Measurements from ENCODE around the gene TMEM129.

TMEM129 gene

DNA sequence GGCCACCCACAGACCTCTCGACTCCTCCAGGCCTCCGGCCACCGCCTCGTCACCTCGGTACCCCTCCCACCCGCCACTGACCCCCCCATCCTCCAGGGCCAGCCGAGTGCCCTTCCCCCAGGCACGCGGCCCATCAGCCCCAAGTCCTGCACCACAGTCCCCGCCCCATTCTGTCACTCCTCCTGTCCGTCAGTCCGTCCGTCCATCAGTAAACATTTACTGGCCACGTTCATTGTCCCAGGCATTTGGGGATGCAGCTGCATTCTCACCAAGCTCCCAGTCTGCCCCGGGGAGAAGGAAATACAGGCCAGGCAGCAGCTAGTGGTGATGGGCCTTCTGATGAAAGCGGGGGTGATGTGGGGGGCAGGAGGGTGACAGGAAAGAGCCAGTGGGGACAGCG lies 36.7 kb upstream of the TMEM129 start:
- no peak for DNase-seq

DNA sequence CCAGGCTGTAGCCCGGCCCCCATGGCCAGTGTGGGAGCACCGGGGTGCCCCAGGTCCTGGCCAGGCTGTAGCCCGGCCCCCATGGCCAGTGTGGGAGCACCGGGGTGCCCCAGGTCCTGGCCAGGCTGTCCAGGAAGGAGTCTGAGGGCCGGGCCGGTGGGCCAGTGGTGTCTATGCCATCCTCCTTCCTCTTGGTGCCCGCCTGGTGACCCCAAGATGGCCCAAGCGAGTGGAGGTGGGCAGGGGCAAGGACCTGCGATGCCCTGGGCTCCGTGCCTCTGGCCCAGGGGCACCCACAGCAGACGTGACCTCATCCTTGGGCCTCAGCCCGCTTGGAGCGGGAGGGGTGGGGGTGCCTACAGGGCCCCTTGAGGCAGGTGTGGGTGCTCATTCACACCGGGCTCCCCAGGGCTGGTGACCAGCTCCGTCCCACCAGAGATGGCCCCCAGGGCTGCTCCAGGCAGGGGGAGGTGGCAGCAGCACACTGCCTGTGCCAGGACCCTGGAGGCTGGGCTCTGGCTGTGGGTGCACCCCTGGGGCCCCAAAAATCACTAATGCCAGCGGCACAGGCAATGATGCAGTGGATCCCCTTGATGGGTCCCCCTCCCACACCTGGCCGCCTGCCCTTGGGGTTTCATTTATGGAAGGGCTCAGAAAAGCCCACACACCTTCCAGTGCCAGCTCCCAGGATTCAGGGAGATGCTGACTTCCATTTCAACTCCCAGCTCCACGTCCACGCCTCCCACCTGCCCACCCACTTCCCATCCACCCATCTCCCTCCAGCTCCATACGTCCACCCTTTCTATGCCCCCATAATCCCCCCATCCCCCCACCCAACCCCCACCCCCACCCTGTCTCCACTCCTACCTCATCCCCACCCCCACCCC lies 36.0 kb upstream of the TMEM129 start:
- no peak for DNase-seq

DNA sequence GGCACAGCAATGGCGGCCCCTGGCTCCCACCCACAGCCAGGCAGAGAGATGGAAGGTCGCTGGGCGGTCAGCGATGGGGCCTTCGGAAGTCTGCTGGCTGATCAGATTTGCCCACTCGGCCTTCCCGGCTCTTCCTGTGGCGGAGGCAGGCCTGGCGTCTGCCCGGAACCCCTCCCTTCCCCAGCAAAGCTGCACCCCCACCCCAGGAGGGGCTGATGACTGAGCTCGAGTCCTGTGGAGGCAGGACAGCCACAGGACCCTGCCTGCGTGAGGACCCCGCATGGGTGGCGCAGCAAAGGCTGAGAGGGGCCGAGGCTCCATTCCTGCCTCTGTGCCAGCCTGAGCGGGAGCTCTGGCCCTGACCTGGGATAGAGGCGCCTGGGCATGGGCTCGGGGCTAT lies 35.0 kb upstream of the TMEM129 start:
- no peak for DNase-seq

DNA sequence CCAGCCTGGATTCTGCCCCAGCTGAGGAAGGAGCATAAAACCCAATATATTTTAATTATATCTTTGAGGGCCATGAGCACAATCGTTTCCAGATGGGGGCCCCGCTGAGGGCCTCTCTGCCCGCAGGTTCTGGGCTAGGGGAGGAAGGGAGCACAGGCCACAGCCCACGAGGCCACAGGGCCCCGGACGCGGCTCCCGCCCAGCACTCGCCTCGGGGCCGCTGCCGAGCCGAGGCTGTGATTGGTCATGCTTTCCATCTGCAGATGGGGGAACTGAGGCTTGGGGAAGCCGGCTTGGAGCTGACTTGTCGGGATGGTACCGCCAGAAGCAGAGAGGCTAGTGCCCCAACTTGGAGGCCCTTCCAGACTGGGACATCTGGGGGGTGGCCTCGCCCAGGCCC lies 34.2 kb upstream of the TMEM129 start:
- no peak for DNase-seq

DNA sequence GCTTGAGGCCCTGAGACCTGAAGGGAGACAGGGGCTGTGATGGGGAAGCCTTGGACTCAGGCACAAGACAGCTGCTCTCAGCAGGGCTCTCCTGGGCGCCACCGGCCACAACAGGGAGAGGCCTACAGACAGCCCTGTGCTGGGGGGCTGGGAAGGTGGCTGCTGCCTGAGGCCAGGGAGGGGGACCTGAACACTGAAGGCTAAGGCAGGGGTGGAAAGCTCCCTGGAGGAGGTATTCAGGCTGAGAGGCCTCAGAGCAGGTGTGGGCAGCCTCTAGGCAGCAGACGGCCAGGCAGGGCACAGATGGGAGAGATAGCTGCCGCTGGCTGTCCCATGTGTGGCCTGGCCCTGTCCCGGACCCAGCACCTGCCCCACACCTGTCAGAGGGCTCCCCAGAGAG lies 33.2 kb upstream of the TMEM129 start:
- DNase-seq = no peak

DNA sequence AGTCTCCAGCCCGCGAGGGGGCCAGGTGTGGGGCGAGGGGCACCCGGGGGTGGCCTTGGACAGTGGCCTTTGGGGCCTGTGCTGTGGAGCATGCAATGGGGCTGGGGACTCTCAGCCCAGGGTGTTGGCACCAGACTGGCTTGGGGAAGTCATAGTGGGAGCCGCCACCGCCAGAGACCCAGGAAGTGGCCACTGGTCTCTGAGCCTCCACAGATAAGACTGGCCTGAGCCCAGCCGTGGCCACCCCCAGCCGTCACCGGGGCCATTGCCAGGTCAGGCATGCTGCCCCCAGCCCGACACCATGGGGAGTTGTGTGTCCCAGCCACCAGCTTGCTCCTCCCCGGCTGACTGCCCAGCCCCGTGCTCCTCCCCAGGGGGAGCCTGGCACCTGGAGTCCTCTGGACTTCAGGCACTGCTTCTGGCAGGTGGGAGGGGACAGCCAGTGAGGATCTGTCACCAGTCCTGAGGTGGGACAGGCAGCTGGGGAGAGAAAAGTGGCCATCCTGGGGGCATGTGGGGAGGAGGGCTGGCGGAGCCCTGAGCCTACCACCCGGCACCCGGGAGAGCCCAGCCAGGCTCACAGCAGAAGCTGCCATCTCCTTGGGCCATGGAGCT lies 32.7 kb upstream of the TMEM129 start:
- DNase-seq = no peak

DNA sequence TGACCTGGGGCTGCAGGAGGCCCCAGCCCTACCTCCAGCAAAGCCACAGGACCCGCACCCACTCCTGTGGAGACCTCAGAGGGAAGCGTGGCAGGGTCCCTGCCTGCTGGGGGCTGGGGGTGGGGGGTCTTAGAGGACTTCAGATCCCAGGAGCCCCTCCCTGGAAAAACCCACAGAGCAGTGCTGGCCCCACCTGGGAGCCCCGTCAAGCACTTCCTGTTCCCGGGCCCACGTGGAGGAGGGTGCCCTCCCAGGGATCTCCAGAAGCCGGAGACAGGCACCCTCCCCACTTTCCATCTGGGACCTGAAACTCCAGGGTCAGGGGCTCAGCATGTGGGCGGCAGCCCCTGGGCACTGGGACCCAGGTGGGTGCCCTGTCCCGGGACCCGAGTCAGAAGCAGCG lies 32.2 kb upstream of the TMEM129 start:
- no peak for DNase-seq

DNA sequence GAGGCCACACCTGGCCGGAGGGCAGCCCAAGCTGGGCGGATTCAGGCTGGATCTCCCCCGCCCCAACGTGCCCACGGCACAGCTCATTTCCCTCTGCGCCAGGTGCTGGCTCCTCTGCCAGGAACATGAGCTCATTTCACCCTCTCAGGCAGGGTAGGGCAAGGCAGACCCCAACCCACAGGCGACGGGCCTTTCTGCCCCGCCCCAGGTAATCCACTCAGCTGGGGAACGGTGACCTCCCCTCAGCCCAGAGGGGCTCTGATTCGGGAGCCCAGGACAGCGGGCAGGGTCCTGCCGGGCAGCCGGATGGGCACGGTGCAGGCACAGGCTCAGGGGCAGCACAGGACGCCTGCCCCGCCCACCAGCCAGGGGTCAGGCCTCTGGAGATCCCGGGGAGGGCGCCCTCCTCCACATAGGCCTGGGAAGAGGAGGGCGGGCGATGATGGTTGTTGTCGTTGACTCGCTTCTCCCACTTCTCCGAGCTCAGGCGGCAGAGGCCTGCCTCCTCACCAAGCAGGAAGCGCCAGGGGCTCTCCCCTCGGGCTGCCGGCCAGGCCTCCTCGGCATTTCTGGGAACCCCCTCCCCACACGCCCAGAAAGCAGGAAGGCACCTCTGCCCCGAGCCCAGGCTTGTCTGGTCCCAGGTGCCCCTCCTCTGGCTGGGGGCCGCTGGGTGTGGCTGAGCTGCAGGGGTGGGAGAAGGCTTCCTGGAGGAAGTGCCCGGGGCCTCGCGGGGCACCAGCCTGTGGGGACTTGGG lies 31.3 kb upstream of the TMEM129 start:
- no peak for DNase-seq

DNA sequence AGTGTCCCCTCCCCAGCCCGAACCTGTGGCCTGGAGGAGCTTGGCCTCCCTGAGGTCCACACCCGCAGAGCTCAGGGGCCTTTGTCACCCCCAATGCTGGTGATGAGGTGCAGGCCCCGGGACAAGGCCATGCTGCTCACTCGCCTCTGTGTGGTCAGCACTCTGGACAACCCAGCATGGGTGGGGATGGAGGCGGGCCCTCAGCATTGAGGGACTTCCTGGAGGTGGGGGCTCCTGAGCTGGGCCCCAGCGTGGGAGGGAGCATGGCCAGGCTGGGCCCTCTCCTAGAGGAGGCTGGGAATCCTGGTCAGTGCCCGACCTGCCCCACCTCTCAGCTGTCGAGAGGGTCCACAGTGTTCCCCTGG lies 30.8 kb upstream of the TMEM129 start:
- DNase-seq = no peak

DNA sequence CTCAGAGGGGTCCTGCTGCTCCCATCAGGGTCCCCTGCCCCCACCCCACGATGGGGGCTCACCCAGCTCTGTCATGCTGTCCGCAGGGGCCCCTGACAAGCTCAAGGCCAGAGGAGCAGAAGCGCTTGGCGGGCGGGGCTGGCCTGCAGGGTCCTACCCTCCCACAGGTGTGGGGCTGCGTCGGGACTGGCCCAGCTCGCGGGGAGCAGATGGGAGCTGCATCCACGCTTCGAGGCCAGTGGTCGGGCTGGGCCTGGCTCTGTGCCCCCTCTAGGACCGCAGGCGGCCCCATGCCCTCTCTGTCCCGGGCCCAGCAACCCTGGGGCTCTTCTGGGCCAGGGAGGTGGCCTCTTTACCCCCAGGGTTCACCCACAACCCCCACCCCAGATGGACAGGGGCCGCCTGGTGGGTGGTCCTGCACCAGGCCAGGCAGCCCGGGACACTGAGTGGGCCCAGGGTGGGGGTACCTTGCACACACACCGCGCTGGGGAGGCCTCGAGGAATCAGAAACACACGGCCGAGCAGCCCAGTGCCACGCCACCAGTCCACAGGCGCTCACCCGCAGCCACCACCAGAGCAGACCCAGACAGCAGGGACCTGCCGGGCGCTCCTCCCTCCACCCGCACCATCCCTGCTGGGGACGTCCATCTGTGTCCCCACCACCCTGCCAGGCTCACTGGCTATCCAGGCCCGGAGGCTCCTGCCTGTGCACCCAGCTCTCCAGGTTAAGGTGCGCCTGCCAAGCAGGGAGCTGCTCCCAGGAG lies 30.2 kb upstream of the TMEM129 start:
- DNase-seq = no peak

DNA sequence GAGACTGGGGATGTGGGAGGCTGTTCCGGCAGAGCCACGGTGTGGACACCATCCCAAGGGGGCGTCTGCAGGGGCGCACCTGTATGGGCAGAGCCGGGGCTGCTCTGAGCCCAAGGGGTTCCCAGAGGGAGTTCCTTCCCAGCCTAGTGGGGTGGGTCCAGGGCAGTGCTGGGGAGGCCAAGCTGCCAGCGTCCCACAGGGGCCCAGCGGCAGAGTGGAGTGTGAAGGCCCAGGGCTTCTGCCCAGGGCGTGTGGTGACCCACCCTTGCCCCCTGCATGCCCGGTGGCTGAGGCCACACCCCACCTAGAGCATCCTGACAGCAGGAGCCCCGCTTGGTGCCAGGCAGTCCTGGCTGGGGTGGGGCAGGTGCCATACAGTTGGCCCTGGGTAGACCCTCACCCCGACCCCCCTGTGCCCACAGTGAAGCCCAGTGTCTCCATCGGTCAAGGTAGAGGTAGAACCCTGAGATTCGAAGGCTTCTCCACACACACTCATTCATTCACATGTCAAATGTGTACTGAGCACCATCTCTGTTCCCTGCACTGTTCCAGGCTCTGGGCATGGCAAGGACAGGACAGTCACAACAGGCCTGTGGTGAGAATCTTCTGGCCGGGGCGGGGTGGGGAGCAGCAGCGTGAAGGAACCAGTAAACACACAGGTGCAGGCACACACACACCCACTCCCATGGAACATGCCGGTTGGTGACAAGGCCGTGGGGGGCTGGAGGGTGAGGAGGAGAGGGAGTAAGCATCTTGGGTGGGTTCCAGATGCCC lies 29.4 kb upstream of the TMEM129 start:
- no peak for DNase-seq

DNA sequence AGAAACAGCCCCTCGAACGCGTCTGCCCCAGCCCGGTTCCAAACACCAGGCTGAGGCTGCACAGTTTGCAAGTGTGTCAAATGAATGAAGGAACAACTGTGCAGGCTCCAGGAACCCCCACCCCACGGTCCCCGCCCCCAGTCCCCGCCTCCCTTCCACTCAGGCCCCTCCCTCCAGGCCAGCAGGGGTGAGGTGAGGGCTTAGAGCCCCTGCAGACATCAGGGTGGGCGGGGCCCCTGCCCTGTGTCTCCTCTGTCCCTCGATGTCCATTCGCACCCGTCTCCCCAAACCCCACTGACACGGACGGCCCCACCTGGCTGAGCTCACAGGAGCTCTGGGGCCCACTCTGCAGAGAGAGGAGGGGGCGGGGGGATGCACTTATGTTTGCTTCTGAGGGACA lies 28.7 kb upstream of the TMEM129 start:
- DNase-seq = no peak

DNA sequence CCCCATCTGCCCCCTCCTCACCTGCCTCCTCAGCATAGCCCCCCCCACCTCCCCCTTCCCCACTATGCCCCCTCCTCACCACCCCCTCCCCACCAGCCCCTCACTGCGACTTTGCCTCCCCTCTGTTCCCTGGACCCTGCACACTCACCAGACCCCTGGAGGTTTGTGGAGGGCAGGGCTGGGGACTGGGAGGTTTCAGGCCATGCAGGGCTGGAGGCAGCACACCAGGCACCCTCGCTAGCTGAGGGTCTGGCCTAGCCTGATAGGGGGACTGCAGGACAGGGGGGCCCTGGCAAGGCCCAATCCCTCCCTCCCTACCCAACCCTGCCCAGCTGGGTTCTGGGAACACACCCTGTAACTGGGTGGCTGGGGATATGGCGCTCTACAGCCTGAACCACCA lies 28.2 kb upstream of the TMEM129 start:
- no peak for DNase-seq

DNA sequence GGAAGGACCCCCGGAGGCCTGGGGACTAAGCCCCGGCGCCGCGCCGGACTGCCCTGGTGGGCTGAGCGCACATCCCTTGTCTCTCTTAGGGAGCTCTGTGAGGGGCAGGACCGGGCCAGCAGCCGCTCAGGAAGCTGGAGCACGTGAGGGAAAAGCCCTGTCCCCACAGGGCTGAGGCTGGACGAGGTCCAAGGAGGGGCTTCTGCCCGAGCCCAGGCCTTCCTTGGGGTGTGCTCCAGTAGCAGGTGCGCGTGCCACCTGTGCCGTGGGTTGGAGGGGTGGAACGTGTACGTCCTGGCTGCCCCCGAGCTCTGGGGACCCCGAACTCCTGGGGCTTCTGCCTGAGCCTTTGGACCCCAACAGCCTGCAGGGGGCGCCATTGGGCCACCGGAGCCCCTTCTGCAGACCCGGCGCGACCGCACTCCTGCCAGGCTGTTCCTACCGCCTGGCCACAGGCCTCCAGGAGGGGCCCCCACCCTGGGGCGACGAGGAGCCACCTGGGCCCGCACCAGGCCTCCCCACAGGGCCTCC lies 27.4 kb upstream of the TMEM129 start:
- no peak for DNase-seq

DNA sequence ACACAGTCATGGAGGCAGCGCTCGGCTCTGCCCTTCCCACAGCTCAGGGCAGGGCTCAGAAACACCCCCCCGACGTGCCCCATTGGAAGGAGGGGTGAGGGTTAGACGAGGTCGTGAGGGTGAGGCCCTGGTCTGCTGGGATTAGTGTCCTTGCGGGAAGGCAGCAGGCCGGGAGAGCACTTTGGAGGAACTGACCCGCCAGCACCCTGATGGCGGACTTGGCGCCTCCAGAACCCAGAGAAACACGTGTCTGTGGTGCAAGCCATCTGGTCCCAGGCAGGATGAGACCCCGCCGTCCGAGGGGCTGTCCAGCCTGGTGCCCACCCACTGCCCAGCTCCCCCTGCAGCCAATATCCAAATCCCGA lies 26.5 kb upstream of the TMEM129 start:
- DNase-seq = no peak

DNA sequence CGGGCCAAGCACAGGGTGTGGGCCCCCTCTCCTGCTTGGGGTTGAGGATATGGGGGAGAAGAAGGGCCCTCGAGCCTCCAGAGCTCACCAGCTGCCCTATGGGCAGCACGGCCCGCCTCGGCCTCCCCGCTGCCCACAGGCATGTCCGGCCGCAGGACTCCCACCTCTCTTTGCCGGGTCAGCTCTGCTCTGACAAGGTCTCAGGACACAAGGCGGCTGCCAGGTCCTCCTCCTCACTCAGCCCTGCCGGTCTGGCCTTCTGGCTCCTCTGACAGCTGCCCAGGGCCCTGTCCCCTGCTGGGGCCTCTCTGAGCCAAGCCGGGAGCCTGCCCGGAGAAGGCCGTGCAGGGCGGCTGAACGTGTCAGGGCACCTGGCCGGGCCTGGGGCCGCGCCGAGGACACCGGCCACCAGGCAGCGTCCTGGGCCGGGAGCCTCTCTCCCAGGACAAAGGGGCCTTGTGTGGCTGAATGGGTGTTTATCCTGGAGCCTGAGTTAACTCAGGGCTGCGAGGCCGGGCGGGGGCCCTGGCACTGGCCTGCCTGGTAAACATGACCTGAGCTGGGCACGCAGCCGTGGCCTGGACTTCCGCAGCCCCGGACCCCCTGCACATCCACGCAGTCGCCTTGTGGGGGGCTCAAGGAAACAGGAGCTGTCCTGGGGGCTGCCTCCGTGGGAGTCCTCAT lies 25.9 kb upstream of the TMEM129 start:
- no peak for DNase-seq

DNA sequence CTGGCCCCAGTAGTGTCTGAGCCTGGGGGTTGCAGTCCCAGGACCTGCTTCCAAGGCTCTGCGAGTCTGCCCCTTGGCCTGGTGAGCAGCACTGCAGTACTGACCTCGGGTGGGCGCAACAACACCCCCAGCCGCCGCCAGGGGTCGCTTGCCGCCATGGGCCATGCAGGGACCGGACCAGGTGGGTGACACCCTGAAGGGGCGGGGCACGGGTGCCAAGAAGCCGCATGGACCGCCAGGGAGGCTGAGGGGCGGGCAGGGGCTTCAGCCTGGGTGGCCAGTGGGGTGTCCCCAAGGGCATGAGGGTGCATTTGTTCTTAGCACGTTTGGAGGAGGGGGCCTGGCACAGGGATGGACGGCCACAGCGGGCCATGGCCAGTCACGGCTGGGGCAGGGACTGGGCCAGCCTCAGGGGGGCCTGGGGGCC lies 25.2 kb upstream of the TMEM129 start:
- no peak for DNase-seq

DNA sequence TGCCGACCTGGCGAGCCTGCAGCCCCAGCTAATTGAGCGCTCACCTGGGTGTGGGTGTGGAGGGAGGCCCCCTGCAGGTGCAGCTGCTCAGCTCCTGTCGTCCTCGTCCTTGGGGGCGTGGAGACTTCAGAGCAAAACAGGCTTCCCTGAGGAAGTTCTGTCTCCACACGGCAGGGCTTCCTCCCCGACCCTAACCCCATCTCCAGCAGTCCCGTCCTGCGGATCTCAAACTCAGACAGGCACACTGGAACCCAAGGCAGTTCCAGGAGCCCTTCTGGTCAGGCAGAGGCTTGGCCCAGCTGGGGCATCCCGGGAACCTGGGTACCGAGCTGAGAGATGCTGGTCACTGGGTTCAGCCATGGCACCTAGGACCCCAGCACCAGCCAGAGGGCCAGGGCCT lies 24.6 kb upstream of the TMEM129 start:
- no peak for DNase-seq

DNA sequence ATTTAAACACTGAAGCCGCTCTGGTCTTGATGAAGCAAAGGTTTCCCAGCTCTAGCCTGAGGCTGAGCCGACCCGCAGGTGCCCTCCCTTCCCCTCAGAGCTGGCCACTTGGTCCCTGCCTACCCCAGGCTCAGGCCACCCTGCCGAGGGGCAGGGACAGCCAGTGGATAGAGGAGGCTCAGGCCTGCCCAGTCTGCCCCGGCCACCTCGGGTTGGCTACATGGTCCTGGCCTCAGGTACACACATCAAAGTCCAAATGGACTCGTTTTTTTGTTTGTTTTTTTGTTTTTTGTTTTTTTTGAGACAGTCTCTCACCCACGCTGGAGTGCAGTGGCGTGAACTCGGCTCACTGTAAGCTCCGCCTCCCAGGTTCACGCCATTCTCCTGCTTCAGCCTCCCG lies 24.0 kb upstream of the TMEM129 start:
- no peak for DNase-seq

DNA sequence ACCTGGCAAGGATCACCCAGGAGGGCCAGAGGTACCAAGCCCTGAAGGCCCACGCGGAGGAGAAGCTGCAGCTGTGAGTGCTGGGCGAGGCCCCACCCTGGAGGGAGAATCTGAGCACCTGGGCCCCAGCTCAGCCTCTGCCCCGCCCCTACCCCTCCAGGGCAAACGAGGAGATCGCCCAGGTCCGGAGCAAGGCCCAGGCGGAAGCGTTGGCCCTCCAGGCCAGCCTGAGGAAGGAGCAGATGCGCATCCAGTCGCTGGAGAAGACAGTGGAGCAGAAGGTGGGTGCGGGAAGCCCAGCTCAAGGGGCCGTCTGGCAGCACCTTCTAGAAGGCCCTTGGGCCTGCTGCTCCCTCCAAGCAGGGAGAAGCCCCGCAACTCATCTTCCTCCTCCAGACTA lies 23.4 kb upstream of the TMEM129 start:
- DNase-seq = no peak

DNA sequence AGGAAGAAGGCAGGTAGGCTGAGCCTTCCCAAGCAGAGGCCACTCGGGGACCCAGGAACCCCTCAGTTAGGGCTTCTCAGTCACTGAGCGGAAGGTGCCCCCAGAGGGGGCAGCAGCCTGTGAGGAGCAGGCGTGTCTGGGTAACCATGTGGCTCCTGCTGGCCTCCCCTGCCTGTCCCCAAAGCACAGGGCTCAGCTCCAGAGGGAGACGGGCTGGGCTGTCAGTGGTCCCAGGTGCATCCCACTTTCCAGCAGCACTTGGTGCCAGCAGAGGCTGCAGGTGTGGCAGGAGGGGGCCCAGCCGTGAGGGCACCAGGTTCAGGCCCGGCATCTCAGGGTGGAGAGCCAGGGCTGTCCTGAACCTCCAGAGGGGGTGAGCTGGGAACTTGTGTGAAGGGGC lies 22.9 kb upstream of the TMEM129 start:
- DNase-seq = no peak

DNA sequence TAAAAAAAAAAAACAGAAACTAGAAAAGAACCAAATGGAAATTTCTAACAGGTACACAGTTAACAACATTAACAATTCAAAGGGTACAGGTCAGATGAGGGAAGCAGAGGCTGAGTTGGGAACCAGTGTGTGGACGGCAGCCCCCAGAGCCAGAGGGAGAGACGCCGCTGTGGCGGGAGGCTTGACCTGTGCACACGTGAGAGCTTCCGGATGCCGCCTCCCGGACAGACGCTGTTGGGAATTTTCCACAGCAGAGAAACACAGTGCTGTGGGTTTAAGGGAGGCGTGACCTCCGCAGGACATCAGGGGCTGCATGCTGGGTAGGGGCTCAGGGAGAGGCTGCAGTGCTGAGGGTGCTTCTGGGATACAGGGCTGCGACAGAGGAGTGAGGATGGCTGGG lies 22.4 kb upstream of the TMEM129 start:
- DNase-seq = no peak
